HuH-7.5 (cell line): ENCODE measurements around the gene TAF6.

Experiments used
- DNase-seq: peaks from one replicate; pipeline ENCODE4 v3.0.0; 2011; ENCODE audit warnings: low spot score

The TAF6 gene

GRCh38 chr7:100093054-100093453 is 26.1 kb downstream of the TAF6 start:
- DNase-seq = no peak

GRCh38 chr7:100091411-100092181 is 27.6 kb downstream of the TAF6 start:
- no peak for DNase-seq

DNA sequence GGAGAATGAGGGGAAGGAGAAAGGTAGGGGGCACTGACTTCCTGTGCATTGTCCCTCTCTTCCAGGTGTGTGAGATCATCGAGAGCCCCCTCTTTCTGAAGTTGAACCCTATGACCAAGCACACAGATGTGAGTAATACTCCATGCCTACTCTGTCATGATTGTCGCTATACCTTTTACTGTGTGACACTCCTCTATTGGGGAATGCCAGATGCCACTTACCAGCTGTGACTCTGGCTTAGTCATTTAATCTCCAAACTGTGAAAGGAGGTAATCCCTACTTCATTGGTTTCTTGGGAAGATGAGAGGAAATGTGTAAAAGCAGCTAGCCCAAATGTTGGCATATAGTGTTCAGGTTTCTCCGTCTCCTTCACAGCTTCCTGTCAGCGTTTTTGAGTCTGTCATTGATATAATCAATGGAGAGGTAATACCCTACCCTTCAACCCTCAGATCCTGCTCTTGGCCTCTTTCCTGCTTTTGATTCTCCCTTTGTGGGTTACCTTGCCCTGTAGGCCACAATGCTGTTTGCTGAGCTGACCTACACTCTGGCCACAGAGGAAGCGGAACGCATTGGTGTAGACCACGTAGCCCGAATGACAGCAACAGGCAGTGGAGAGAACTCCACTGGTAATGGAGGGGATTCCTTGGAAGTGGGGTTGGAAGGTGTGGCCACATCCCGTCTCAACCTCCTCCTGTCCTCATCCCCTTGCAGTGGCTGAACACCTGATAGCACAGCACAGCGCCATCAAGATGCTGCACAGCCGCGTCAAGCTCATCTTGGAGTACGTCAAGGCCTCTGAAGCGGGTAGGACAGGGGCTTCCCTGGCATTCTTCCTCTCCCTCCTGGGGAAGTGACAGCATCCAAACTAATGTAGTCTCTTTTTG is 28.4 kb downstream of the TAF6 start:
- no peak for DNase-seq

- no peak for DNase-seq
These were observed 29.5 kb downstream of the TAF6 start for GRCh38 chr7:100089458-100090196.

DNA sequence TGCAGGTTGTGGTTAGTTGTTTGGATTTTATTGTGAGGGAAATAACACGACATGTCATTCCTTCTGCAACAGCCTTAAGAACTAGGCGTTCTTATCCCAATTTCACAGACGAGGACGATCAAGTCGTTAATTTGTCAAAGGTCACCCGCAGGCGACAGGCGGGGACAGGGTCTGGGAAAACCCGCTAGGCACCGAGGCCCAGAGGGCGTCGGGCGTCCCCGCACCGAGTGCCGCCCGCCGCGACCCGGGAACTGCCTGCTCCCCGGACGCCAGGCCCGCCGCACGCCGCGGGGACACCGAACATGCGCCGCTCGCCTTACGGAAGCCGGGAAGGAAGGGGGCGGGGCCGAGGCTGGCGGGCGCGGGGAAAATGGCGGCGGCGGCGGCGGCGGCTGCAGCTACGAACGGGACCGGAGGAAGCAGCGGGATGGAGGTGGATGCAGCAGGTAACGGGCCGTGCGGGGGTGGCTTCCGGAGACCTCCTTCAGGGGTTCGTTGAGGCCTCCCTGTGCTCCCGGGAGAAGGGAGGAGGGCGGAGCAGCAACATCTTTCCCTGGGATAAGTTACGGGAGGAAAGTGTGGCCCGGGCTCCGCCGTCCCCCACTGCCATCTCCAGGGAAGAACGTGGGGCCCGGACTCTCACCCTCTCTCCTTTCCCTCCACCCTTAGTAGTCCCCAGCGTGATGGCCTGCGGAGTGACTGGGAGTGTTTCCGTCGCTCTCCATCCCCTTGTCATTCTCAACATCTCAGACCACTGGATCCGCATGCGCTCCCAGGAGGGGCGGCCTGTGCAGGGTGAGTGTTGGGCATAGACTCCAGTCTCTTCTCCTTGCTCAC is 30.3 kb downstream of the TAF6 start, which contains the start of gene COPS6:
TSS of gene COPS6 (plus strand) at position 349 of the 837 bp plus-strand sequence. CDS start at position 371, 22 bp downstream.
- peak; percentile 66 for DNase-seq

GRCh38 chr7:100088095-100088620 is 31.0 kb downstream of the TAF6 start:
- no peak for DNase-seq

DNA sequence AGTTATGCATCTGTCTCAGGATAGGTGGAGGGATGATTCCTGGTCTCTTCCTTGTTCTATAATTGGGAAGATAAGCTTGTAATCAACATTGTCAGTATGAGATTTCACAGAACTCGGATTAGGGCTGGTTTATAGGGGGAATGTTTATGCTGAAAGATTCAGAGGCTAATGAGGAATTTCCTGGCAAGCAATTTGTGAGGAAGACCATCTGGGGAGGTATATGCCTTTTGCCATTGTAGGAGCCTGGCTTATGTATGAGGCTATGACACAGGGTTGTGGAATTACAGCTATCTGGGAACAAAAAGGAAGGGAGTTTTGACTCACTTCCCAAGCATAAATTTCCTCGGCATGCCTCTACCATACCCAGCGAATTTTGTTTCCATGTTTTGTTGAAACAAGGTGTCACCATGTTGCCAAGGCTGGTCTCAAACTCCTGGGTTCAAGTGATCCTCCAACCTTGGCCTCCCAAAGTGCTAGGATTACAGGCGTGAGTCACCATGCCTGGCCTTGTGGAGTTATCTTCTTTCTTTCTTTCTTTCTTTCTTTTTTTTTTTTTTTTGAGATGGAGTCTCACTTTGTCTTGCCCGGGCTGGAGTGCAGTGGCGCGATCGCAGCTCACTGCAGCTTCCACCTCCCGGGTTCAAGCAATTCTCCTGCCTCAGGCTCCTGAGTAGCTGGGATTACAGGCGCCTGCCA is 32.0 kb downstream of the TAF6 start:
- DNase-seq = no peak

DNA sequence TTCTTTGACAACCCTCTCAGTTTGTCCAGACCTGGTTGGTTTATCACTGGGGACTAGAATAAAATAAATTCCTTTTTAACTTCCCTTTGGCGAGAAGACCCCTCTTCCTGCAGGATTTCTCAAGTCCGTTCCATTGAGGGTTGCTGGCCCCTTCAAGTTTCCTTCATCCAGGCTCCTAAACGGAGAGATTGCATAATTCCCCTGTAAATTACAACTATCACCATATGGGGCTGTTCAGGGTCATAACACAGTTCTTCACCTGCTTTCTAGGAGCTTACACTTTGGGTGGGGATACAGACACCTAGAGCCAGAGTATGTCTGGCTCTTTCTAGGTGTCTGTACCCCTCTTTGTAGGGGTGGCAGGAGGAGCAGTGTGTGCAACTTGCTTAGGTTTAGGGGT is 33.6 kb downstream of the TAF6 start:
- DNase-seq = no peak

- DNase-seq = no peak
These were observed 36.2 kb downstream of the TAF6 start for GRCh38 chr7:100082978-100083377.

- peak; percentile 87 for DNase-seq
These were observed 37.5 kb downstream of the TAF6 start, which contains the start of gene ZNF3 for GRCh38 chr7:100081535-100082102. TSS of gene ZNF3 (minus strand) at chr7:100081723. CDS start at chr7:100077357, 4,366 bp downstream.

DNA sequence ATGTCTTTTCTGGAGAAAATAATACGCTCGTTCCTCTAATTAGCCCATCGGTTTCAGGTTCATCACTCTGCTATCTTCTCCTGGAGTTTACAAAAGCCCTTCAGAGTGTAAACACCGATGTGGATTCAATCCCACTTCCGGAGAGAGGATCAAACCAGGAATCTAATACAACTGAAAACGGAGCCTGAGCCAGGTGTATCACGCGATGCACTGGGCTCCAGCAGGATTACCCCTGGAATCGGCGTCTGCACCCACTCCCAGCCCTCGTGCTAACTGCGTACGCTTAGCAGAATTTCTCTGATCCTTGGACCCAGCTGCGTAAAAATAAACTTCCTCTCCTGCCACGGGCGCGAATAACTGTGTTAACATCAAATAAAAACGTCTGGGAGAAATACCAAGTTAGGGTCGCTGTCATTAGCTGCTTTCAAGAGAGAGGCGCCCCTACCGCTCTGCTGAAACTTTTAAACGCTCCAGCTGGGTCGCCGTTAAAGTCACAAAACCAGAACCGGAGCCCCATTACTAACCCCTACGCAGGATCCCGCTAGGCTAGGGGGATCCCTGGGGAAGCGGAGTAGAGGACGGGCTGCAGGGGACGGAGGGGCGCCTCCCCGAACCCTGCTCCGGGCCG is 38.1 kb downstream of the TAF6 start:
- DNase-seq = no peak

- no peak for DNase-seq
These were observed 40.1 kb downstream of the TAF6 start for GRCh38 chr7:100079024-100079560.

- no peak for DNase-seq
These were observed 42.0 kb downstream of the TAF6 start for GRCh38 chr7:100077205-100077604.

DNA sequence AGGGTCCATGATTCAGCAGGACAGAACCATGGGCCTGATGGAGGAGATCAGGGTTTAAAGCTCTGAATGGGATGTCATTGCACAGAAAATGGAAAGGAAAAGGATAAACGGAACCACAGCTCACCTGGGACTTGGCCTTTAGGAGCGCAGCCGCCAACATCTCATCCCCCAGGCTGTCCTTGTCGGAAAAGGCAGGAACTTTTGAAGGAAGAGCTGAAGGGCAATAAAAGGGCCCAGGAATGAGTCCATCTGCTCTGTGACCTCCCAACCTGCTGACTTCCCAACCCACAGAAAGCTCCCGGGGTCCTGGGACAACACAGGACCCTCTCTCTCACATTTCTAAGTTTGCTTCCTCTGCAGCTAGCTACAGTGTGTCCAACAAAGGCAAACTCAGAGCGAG is 43.7 kb downstream of the TAF6 start:
- no peak for DNase-seq

GRCh38 chr7:100074841-100075240 is 44.3 kb downstream of the TAF6 start:
- no peak for DNase-seq

GRCh38 chr7:100072462-100072861 is 46.7 kb downstream of the TAF6 start:
- DNase-seq = no peak

GRCh38 chr7:100071018-100071723 is 48.0 kb downstream of the TAF6 start:
- no peak for DNase-seq

DNA sequence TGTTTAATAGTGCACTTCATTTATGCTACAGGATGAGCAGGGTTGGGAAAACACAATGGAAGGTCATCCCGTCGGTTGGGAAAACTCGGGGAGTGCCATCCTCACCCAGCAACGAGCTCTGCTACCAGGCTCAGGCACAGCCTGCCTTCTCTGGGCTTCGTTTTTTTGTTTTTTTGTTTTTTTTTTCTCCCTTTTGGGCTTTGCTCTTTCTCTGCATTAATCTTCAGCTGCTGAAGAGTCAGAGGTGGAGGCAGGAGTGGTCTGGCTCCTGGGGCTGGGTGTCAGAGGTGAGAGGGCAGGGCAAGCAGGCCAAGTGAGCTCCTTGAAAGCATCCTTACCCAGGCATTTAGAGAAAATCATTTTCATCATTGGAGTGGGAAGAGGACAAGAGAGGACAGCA is 49.2 kb downstream of the TAF6 start:
- no peak for DNase-seq

DNA sequence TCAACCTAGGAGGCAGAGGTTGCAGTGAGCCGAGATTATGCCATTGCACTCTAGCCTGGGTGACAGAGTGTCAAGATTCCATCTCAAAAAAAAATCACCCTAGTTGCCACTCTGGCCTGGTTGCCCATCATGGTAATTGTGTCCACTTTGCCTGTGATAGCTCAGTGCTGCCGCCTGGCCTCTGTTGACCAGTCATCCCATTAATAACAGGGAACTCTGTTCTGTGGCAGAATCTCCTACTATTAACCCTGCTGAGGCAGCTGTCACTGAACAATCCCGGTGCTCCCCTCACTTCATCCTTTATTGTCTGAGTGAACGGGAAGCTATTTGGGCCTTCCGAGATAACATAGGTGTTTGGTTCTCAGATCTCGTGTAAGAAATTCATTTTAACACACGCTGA is 52.2 kb downstream of the TAF6 start:
- no peak for DNase-seq
